NAMALWA (cell line): ENCODE data around the gene NPIPB13.
"Not testable (repeated sequence)": the region's sequence is repeated elsewhere in the genome, so short reads cannot be mapped to it uniquely, and the experiment has no call there.

Source experiments
- DNase-seq: peaks from one replicate; pipeline ENCODE4 v3.0.0-alpha.2; 2015; ENCODE audit warnings: low spot score

NPIPB13 gene

DNA sequence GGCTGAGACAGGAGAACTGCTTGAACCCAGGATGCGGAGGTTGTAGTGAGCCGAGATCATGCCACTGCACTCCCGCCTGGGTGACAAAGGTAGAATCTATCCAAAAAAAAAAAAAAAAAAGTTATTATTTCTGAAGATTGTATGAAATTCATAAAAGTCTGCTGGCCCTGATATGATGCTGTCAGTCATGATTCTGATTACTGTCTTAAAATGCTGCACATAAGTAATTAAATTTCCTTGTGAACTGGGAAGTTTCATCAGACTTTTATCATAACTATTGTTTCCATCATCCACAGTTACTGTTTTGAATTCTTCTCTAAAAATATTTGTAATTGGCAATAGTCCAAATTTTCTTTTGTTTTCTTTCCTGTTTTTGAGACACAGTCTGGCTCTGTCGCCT, at the start of gene NPIPB13:
TSS of gene NPIPB13 (minus strand) at position 101 of the 400 bp plus-strand sequence. CDS start 2,906 bp downstream, outside the sequence.
- DNase-seq, result not testable (repeated sequence)

GRCh38 chr16:30282357-30282756, 34.1 kb upstream of the NPIPB13 start:
- not testable (repeated sequence) for DNase-seq

GRCh38 chr16:30278523-30278922, 30.2 kb upstream of the NPIPB13 start:
- DNase-seq, result not testable (repeated sequence)

DNA sequence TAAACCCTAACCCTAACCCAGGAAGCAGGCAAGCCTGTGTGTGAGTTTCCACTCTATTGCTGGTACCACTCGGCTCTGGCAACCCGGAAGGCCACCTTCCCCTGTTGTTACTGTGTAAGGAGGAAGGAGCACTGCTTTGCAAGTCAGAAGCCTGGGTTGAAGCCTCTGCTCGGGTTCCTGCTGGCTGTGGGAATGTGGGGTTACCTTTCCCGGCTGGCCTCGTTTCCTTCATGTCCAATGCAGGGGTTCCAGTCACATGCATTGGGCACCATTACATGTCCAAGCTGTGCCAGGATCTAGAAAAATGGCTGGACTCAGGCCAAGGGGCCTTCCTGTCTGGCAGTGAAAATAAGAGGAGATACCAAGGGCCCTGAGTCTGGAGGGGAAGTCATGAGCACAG, 31.2 kb downstream of the NPIPB13 start:
- DNase-seq, result not testable (repeated sequence)

GRCh38 chr16:30211414-30211813, 36.9 kb downstream of the NPIPB13 start:
- not testable (repeated sequence) for DNase-seq

DNA sequence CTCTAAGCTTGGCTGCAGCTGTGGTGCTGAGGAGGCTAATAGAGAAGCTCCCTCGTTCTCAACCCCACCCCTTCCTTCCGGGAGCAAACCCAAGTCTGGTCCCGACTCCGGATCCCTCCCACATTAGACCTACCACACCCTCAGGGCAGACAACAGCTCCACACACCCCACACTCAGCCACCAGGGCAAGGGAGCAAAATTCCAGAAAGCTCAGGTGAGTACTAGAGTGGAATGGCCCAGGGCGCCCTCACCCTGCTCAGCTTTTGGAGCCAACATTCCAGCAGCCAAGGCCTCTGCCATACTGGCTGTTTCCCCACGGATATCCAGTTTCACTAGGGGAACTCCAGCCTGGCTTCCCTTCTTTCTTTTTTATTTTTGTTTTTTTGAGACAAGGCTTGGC, 39.2 kb downstream of the NPIPB13 start:
- DNase-seq, result not testable (repeated sequence)

DNA sequence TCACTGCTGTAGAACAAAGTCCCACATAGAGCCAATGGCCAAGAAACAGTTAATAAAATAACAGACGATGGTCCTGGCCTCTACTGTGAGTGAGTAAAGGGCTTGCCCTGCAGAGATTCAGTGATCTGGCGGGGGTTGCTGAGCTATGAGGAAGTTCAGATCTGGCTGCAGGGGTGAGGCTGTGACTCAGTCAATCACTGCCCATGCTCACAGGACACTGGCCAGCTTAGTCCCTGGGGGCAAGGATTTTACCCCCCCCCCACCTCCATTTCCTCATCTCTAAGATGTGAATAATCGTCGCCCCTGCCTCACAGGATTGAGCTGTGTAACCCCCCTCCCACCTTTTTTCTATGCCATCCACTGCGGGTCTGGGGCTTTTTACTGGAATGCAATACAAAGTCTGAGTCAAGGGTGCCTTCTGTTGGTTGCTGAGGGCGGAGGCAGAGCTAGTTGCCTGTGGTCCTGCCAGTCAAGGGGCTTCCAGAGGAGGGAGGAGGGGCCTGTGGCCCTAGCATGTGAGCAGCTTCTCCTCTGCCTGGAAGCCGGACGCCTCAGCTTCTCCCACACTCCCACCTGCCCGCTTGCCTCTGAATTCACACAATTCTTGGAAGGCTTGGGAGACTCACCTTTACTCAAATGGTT, 41.1 kb downstream of the NPIPB13 start:
- DNase-seq, result not testable (repeated sequence)

DNA sequence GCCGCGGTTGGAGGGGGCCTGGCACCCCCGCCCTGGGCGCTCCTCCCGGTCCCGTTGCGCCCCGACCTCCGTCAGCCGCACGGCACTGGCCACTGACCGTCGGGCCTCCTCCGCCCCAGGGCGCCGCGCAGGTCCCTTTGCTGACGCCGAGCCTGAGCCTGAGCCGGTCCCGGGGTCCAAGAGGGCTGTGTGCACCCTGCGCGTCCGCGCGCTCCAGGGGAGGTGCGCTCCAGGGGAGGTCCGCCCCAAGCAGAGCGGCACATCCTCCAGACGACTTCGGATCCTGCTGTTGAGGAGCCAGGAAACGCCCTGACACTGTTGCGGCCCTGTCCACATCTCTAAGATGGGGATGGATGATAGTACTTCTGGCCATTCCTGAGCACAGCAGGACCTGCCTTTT, 42.0 kb downstream of the NPIPB13 start:
- not testable (repeated sequence) for DNase-seq

DNA sequence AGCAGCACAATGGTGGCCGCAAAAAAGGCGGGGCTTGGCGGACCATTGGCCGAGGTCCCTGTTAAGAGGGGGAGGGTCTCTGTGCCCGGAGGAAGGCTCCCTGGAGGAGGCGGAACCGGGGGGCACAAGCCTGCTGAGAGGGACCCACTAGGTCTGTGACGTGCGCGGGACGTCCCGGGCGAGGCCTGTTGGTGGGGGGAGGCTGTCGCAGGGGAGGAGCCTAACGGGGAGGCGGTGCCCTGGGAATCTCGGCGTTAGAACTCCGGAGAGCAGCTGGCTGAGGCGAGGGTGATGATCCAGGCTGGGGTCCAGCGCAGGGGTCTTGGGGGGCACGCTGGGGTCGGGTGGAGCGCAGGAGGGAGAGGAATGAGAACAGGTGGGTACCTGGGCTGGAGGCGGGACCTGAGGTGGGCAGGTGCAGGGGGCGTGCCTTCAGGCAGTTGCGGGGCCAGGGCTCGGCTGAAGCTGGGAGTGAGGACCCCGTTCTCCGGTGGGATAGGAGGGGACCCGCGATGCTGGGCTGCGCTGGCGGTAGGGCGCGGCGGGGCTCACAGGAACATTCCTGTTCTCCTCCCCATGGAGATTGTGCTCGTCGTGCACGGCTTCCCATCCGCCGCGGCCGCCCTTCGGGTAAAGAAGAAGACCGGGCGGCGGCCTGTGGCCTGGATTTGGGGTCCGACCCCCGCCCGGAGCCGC, 42.6 kb downstream of the NPIPB13 start:
- not testable (repeated sequence) for DNase-seq

DNA sequence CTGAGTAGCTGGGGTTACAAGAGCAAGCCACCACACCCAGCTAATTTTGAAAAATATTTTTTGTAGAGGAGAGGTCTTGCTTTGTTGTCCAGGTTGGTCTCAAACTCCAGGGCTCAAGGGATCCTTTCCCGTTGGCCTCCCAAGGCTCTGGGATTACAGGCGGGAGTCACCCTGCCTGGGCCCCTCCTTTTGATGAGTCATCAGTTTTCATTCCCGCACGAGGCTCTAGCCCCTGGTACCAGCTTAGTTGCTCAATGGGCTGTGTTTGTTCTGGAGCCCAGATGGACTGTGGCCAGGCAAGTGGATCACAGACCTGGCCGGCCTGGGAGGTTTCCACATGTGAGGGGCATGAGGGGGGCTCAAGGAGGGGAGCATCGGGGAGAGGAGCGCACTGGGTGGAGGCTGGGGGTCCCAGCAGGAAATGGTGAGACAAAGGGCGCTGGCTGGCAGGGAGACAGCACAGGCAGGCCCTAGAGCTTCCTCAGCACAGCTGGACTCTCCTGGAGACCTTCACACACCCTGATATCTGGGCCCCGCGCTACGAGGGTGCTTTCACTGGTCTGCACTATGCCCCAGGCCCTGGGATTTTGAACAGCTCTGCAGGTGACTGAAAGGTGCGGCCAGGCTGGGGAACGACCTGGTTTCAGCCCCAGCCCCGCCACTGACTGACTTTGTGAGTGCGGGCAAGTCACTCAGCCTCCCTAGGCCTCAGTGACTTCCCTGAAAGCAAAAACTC, 48.5 kb downstream of the NPIPB13 start:
- not testable (repeated sequence) for DNase-seq

- not testable (repeated sequence) for DNase-seq
Measured at GRCh38 chr16:30199049-30199448, 49.2 kb downstream of the NPIPB13 start, which contains the start of gene SULT1A3. Gene SULT1A3, plus strand, starts transcription at chr16:30199255. Its CDS starts 1,474 bp downstream, at chr16:30200729.
